NCI-H446 treated with DMSO at 0.1 percent for 48 hours (cell line): Measurements from ENCODE around the gene TBC1D8.

Source experiments
- DNase-seq: peaks from one replicate; lab custom pipeline; 2025; lab: John Stamatoyannopoulos, UW

Gene TBC1D8

DNA sequence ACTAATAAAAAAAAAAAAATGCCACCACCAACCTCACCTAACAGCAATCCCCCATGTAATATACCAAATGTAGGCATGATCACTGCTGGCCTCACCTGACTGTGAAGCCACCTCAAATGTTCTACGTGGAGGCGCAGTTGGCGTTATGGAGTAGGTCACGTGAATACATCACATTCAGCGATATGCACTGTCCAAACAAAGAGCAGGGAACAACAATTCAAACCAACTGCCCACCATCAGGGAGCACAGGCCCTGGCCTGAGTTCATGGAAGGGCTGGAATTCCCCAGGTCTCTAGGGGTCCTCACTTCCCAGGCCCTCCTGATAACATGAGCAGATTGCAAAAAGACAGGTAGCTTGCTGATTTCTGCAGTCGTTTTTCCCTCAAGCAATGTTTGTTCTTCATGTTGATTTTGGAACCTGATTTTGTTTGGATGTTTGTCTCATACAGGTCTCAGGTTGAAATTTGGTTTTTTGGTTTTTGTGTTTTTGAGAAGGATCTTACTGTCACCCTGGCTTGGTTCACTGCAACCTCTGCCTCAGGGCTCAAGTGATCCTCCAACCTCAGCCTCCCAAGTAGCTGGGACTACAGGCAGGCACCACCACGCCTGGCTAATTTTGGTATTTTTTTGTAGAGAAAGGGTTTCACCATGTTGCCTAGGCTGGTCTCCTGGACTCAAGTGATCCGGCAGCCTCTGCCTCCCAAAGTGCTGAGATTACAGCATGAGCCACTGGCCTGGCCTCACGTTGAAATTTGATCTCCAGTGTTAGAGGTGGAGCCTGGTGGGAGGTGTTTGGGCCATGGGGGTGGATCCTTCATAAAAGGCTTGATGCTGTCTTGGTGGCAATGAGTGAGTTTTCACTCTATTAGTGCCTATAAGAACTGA is 15.5 kb downstream of the TBC1D8 start:
- no peak for DNase-seq

DNA sequence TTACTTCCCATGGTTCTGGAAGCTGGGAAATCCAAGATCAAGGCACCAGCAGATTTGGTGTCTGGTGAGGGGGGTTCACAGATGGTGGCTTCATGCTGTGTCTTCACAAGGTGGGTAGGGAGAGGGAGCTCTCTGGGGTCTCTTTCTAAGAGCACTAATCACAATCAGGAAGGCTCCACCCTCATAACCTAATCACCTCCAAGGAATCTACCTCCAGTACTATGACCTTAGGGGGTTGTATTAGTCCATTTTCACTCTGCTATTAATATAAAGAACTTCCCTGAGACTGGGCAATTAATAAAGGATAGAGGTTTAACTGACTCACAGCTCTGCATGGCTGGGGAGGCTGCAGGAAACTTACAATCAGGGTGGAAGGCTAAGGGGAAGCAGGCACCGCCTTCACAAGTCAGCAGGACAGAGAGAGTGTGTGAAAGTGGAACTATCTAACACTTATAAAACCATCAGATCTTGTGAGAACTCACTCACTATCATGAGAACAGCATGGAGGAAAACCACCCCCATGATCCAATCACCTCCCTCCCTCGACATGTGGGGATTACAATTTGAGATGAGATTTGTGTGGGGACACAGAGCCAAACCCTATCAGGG is 17.6 kb downstream of the TBC1D8 start:
- no peak for DNase-seq

DNA sequence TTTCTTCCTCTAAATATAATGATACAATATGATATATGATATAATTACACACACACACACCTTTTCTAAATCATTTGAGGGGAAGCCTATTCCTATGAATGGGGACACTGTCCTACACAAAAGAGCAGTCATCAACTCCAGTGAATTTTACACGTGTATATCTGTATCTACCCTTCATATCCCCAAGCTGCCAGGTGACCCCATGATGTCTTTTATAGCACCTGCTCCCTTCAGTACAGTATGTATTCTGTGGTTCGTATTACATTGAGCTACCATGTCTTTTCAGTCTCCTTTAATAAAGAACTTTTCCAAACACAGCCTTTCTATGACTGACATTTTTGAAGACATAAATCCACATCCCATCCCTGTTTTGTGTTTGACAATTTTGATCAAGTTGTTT is 19.0 kb downstream of the TBC1D8 start:
- no peak for DNase-seq

DNA sequence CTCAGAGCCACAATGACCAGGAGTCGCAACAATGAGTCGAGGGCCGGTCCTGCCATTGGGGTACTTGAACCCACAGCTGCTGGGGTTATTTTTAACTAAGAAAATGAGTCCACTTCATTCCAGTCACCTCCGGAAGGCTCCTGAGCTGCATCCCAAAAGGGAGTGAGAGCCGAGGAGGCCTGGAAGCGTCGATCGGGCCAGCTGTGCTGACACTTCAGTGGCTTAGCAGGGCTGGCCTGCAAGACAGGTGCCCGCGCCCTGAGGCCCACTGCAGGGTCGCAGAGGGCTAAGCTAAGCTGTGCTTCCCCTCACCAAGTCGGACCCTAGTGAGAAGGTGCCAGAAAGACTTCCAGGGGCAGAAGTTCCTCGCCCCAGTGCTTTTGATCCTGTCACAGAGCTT is 21.1 kb downstream of the TBC1D8 start:
- no peak for DNase-seq

DNA sequence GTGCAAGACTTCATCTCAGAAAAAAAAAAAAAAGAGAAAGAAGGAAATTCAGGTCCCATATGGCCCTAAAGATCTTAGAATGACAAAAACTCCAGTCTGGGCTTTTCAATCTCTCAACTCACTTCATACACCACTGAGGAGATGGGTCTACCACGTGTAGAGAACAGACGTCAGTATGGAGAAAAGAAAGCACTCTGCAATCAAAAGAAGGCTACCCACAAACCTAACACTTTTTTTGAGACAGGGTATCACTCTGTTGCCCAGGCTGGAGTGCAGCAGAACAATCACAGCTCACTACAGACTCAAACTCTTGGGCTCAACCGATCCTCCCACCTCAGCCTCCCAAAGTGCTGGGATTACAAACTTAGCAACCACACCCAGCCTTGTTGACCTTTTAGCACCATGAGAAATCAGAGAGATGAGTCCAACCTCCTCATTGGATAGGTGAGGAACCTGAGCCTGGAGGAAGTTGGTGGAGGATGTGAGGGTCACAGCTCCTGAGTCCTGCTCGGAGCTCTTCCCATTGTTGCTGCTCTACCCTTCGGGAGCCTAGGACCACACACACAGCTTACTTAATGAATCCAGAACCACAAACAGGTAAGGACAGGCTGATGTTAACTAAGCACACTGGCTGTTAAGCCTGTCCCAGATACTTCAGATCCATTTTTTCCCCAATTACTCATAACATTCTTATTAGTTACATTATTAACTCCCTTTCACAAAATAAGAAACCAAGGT is 23.7 kb downstream of the TBC1D8 start:
- DNase-seq = no peak

DNA sequence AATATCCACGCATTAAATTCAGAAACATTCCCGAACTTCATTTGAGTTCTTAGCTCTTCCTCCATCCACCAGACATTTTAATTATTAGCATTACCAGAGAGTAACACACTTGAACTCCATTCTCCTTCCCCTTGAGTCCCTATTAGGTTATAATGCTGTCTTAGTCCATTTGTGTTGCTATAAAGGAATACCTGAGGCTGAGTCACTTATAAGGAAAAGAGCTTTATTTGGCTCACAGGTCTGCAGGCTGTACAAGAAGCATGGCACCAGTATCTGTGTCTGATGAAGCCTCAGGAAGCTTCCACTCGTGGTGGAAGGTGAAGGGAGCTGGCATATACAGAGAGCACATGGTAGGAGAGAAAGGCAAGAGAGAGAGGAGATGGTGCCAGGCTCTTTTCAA is 25.4 kb downstream of the TBC1D8 start:
- no peak for DNase-seq

DNA sequence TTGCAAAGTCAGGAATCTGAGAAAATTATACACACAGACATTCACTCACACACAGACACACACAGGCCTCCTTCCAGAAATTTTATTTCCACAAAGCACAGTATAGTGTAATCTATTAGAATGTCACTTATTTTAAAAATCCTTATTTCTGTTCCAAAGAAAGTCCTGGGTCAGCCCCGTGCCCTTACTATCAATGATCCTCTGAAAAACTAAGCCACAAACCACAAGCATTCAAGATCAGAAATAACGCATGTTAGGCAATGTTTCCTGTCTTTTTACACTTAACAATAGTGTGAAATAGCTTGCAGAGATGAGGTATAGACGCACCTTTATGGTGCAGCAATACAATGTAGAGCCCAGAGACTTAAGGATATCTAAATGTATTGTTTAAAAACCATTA is 25.8 kb downstream of the TBC1D8 start:
- DNase-seq = no peak

DNA sequence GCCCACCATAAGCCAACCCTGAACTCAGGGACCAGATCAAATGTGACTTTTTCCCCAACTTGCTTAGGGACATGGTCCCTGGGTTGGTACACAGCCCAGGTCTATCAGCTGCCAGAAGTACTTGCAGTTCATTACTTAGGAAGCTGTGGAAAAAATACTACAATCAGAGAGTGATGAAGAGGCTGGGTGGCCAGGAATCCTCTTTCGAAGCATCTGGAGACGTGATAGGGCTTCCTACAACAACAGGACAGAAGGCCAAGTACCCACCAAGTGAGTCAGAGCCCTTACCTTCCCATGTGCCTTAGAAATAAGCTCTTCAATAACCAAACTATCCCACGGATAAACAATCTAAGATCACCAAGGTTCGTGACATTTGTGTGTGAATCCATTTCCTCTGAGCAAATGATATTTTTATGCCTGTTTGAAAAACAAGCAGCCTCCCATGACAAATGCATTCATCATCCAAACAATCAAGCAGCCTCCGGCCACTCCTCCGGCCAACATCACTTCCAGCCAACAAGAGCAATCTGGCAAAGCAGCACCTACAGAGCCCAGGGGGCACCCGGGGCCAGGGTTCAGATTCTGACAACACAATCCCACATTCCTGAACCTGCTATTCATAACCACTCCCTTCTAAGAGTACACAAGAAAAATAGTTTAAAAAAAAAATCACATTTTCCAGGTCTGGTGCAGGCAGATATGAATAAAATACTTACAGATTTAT is 26.4 kb downstream of the TBC1D8 start:
- DNase-seq = no peak

DNA sequence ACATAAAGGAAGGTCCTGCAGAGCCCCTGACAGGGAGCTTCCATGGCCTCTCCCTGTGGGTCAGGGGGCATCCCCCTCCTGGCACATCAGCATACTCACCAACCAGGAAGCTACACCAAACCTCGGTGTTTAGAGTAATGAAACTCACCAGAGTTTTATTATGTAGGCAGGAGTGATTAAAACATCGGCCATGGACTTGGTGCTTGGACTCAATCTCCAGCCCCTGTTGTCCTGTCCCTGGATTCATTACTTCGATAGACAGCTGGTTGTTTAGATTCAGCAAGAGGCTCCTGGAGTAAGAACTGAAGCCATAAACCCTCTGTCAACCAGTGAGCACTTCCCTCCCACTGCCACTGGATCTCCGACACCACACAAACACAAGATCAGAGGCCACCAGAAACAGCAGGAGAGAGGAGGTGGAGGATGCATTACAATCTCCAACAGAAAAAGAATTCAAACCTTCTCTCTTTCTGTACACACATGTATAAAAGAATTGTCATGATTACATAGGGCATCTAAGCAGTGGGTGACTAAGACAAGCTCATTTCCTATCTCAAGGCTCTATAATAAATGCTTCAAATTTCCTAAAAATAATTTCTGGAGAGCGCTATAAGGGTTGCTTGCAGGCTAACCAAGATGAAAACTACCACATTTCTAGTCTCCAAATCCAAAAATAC is 27.2 kb downstream of the TBC1D8 start:
- DNase-seq = no peak

DNA sequence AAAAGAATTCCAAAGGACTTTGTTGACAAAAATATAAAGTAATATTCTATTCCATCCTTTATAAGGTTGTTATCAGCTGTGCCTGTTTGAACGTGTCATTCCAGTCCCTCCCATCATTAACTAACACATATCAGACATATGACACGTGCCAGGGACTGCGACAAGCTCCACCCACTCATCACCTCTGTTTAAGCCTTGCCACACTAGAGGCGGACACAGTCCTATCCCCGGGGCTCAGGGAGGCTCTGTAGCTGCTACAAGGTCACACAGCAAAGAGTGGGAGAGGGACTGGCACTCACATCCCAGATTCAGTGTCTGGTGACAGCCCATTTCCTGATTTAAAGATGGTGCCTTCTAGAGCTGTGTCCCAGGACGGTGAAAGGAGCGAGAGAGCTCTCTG is 30.0 kb downstream of the TBC1D8 start:
- DNase-seq = no peak

DNA sequence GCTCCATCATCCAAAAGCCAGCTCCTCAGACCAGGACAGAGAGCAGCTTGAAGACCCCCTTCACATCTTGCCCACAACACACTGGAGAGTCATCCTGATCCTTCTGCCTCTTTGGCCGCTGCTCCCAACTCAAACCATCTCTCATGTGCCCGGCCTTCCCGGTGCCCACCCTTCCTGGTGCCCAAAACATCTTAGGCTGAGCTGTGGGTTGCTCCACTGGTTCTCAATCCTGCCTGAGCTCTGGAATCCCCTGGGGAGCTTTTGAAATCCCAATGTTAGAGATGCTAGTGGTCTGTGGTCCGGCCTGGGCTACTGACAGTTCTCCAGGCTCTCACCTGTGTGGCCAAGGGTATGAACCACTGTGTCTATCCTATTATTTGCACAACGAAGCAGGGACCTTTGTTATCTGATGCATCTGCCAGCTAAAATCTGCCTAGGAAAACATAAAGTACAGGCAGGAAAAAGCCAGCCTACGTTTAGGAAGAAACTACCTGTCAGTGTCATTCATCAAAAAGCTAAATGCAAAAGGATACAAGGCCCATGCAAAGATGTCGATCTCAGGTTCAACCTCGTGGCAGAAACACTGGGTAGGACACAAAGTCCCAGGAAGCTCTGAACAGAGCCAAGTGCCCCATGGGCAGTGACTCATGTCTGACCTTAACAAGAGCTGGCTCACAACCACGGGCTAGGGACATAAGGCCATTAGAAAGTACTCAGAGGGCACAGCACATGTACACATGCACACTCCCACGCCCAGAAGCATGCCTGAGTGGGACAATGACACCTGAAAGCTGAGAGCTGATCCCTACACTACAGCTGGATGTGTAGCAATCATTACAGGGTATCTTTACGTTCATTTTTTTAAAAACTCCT is 30.8 kb downstream of the TBC1D8 start:
- DNase-seq = no peak

DNA sequence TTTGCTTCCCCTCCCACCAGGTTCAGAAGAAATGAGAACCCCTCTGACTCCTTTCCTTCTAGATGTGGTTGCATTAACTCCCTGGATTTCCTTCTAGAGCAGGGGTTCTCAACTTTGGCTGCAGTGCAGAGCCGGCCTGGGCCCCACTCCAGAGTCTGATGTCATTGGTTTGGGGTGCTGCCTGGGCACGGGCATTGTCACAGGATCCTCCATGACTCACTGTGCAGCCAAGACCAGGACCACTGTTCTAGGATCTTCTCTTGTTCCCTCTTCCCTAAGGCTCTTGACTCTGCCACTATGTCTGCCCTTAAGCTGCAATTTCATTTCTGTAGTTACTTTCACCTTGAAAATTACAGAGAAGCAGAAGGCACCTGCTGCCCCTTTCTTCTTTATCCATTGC is 31.8 kb downstream of the TBC1D8 start:
- no peak for DNase-seq

DNA sequence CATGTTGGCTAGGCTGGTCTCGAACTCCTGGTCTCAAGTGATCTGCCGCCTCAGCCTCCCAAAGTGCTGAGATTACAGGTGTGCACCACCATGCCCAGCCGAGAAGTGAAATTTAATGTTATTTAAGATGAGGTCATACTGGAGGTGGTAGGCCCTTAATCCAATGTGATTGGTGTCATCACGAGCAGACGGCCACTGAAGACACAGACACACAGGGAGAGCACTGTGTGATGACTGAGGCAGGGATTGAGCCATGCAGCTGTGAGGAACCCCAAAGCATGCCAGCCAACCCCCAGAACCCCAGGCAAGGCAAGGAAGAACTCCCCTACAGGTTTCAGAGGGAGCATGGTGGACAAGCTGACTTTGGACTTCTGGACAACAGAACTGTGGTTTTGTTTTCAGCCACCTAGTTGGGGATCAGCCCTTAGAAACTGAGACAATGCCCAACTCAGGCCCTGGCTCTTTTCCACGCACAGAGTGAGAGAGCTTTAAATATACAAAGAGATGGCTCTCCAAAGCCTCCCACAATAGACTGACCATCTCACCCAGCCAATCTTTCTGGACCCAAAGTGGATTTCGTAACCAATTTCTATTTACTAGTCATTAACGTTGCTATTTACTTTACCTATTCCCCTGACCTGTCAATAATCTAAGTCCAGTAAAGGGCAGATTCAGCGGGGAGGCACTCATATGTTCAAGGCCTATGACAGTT is 34.2 kb downstream of the TBC1D8 start:
- no peak for DNase-seq

DNA sequence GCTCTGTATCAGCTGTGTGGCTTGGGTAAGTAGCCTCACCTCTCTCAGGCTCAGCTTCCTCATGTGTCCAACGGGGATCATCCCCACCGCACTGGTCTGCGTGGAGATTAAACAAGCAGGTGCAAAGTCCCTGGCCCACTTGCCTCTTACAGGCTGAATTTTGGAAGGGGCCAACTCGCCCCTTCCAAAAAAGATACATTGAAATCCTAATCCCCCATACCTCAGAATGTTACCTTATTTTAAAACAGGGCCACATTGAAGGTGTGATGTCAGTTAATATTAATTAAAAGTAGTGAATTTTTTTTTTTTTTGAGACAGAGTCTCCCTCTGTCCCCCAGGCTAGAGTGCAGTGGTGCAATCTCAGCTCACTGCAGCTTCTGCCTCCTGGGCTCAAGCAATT is 34.8 kb downstream of the TBC1D8 start:
- no peak for DNase-seq

DNA sequence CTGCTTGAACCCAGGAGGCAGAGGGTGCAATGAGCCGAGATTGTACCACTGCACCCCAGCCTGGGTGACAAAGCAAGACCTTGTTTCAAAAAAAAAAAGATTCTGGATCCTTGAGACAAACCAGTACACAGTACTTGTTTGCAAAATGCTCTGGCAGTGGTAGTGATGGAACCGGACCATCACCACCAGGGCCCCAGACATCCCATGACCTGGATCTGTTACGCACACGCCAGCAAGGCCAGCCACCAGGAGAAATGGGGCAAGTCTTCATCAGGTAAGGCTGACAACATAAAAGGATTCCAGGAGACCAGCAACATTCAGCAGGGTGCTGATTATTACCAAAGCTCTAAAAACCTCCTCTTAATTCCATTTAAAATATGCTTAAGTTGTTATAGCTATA is 35.5 kb downstream of the TBC1D8 start:
- no peak for DNase-seq

DNA sequence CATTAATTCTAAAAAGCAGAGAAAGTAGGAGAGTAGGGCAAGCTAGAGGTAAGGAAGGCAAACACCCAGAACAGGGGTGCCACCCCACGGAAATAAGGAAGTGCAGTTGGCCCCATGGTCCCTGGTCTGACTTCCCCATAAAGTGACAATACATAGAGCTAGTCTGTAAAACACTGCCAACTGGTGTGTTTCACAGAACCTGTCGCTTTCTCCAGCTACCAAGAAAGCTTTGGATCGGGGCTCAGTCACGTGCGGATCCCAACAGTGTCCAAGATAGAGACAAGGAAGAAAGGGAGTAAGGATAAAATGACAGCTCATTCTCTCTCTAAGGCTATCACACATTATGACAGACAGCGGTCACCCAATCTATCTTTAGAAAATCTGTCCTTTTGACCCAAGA is 36.4 kb downstream of the TBC1D8 start:
- no peak for DNase-seq

DNA sequence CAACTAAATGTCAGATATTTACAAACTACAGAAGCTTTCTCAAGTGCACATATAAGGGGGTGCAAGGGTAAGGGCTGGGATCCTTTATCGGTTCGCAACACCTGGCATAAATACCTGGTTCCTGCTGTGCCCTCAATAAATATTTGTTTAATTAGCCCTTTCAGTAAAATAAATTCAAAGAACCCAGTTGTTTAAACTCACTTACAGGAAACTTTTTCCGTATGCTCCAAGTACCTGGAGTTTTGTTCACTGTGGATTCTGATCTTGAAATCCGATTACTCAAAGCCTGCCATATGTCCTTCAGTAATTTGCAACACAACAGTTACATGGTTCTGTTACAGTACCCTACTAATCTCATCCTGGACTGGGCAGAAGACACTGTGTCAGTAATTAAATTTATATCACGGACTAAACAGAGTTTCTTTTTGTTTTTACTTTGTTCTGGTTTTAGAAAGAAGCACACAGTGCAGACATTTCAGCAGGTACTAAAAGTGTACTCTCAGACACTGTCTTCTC is 36.9 kb downstream of the TBC1D8 start:
- DNase-seq = no peak

DNA sequence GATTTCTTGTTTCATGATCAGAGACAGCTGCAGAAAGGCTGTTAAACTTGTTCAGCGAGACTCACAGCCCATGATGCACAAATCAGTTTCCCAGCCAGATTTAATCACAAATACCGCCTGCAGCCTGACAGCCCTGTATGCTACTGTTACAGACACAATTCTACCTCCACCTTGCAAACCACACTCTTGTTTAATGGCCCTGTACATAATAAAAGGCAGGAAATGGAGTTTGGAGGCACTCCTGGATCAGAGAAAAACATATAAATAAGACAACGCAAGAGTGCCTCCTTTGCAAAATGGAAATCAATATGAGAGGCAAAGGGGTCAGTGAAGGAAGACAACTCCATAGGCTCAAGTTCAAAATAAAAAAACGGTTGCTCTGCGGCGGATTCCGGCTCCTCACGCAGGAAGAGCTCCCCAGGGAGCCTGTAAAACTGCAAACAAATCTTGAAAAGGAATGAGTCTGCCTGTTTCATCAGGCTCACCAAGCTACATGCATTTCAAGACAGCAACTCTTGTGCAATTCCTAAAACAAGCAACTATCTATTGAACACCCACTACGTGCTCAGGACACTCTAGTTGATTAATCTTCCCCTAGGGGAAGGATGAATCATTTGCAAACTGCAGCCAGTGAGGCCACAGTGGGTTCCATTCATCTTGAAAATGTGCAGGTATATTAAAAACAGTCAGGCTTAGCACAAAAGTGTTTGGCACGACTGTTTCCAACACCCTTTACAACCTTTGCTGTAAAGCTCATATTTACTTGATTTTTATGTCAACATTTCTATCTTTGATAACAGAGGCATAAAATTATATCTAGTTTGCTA is 37.5 kb downstream of the TBC1D8 start:
- DNase-seq = no peak

DNA sequence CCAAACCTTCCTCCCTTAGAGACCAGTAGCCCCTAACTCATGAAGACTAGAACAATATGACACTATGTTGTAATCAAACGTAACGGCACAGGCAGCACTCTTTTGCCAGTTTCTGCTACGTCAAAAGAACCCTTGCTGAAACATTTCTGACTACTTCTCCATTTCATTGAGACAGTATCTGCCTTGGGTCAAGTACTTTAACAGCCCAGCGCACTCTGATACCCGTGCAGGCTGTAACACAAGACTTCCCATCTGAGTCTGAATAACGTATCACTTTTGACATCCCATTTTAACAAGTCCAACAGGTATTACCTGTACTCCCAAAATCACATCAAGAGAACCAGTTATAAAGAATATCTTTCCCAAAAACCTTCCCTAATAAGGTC is 38.4 kb downstream of the TBC1D8 start:
- no peak for DNase-seq
